ENCODE measurements around the gene HAUS3. TPM values are rescaled to one million over a fixed set of nuclear protein-coding genes. Genes with fewer than 3 reads are reported as not detected.
"Not testable (repeated sequence)": the region's sequence is repeated elsewhere in the genome, so short reads cannot be mapped to it uniquely, and the experiment has no call there.

The HAUS3 gene
- total RNA-seq, 1 experiment from 2014 or later: 9.5 TPM

- no peak overlapping the region for H3K4me2 ChIP-seq (ENCODE audit: low read length)
- intact Hi-C loops (cut with micrococcal nuclease): no loop called here
- H3K9me2 ChIP-seq (replicated peaks; ENCODE audit: low read length): no peaks in the 10 kb centered on the region
- H3K4me1 ChIP-seq (ENCODE audit: insufficient read depth, low read length): no peaks in the 10 kb centered on the region
- no TSS peak for BruUV-seq (replicated peaks)
- no peak overlapping the region for H3K4me3 ChIP-seq (ENCODE audit: low read length)
- ChIA-PET POLR2A (ENCODE audit: unreplicated experiment) (no interaction called here), CTCF (no interaction called here)
- H3K27ac ChIP-seq (ENCODE audit: low read length): no peak overlapping the region
- H4K20me1 ChIP-seq (ENCODE audit: low read length): no peaks in the 10 kb centered on the region
- no peaks in the 10 kb centered on the region for H3K27me3 ChIP-seq (ENCODE audit: low read length)
- no peak for ATAC-seq
- H2AFZ ChIP-seq (ENCODE audit: low read length): no peak overlapping the region
- H3K9ac ChIP-seq (ENCODE audit: low read length): no peak overlapping the region
- H3K9me3 ChIP-seq (ENCODE audit: low read length): no peaks in the 10 kb centered on the region
- TF ChIP-seq EZH2 (IDR thresholded peaks at IDR 0.05; ENCODE audit: low read length, unreplicated experiment) (no peak), CTCF (conservative IDR thresholded peaks at IDR 0.05; ENCODE audit: low read depth, low read length) (no peak), EZH2phosphoT487 (IDR thresholded peaks at IDR 0.05; ENCODE audit: borderline replicate concordance, low read length) (no peak)
- no peaks in the 10 kb centered on the region for H3K36me3 ChIP-seq (ENCODE audit: low read depth, low read length)
- DNase-seq: no peak
- no peaks in the 10 kb centered on the region for H3K79me2 ChIP-seq (ENCODE audit: low read length)
- no peaks in the 10 kb centered on the region for H3F3A ChIP-seq (ENCODE audit: low read length, unreplicated experiment)
Observed at GRCh38 chr4:2276581-2277325, 34.8 kb upstream of the HAUS3 start.

GRCh38 chr4:2275546-2276251 lies 33.8 kb upstream of the HAUS3 start:
- Histone ChIP-seq H3K27ac (ENCODE audit: low read length) (no peak overlapping the region), H3K4me1 (ENCODE audit: insufficient read depth, low read length) (no peaks in the 10 kb centered on the region), H2AFZ (ENCODE audit: low read length) (no peak overlapping the region), H4K20me1 (ENCODE audit: low read length) (no peaks in the 10 kb centered on the region), H3K79me2 (ENCODE audit: low read length) (no peaks in the 10 kb centered on the region), H3K36me3 (ENCODE audit: low read depth, low read length) (no peaks in the 10 kb centered on the region), H3K9me3 (ENCODE audit: low read length) (no peaks in the 10 kb centered on the region), H3K4me3 (ENCODE audit: low read length) (no peak overlapping the region), H3K27me3 (ENCODE audit: low read length) (no peaks in the 10 kb centered on the region), H3K9me2 (replicated peaks; ENCODE audit: low read length) (no peaks in the 10 kb centered on the region), H3K4me2 (ENCODE audit: low read length) (no peak overlapping the region), H3K9ac (ENCODE audit: low read length) (no peak overlapping the region), H3F3A (ENCODE audit: low read length, unreplicated experiment) (no peaks in the 10 kb centered on the region)
- DNase-seq (no peak), ATAC-seq (no peak)
- no TSS peak for BruUV-seq (replicated peaks)
- CTCF ChIA-PET: no interaction called here
- POLR2A ChIA-PET (ENCODE audit: unreplicated experiment): no interaction called here
- intact Hi-C loops (cut with micrococcal nuclease): no loop called here
- TF ChIP-seq EZH2 (IDR thresholded peaks at IDR 0.05; ENCODE audit: low read length, unreplicated experiment) (no peak), CTCF (conservative IDR thresholded peaks at IDR 0.05; ENCODE audit: low read depth, low read length) (no peak), EZH2phosphoT487 (IDR thresholded peaks at IDR 0.05; ENCODE audit: borderline replicate concordance, low read length) (no peak)

GRCh38 chr4:2275044-2275397 lies 33.1 kb upstream of the HAUS3 start:
- H3F3A ChIP-seq (ENCODE audit: low read length, unreplicated experiment); H3K9me3 ChIP-seq (ENCODE audit: low read length); H3K4me2 ChIP-seq (ENCODE audit: low read length); H3K4me3 ChIP-seq (ENCODE audit: low read length); BruUV-seq (replicated peaks); H3K27ac ChIP-seq (ENCODE audit: low read length); H3K36me3 ChIP-seq (ENCODE audit: low read depth, low read length); H3K9ac ChIP-seq (ENCODE audit: low read length); intact Hi-C loops (cut with micrococcal nuclease); CTCF ChIA-PET; POLR2A ChIA-PET (ENCODE audit: unreplicated experiment); DNase-seq; H3K9me2 ChIP-seq (replicated peaks; ENCODE audit: low read length); H3K27me3 ChIP-seq (ENCODE audit: low read length); H2AFZ ChIP-seq (ENCODE audit: low read length); H3K4me1 ChIP-seq (ENCODE audit: insufficient read depth, low read length); ATAC-seq; H3K79me2 ChIP-seq (ENCODE audit: low read length); H4K20me1 ChIP-seq (ENCODE audit: low read length): not testable (repeated sequence)
